COLO829 (cell line): Measurements from ENCODE around the gene FBXO31.
"Not testable (repeated sequence)": the region's sequence is repeated elsewhere in the genome, so short reads cannot be mapped to it uniquely, and the experiment has no call there.

Experiments used
- DNase-seq: peaks from one replicate; pipeline ENCODE4 v3.0.0; 2012; ENCODE audit warnings: low spot score

FBXO31 gene

GRCh38 chr16:87384875-87385167 is 1.2 kb upstream of the FBXO31 start:
- DNase-seq: not testable (repeated sequence)

GRCh38 chr16:87384162-87384874 is 742 bp upstream of the FBXO31 start:
- no peak for DNase-seq

GRCh38 chr16:87382023-87382785 is 1.4 kb downstream of the FBXO31 start:
- DNase-seq: no peak

GRCh38 chr16:87380881-87381280 is 2.7 kb downstream of the FBXO31 start:
- no peak for DNase-seq

- DNase-seq: no peak
Observed at GRCh38 chr16:87380403-87380802, 3.2 kb downstream of the FBXO31 start.

- not testable (repeated sequence) for DNase-seq
Observed at GRCh38 chr16:87379312-87379752, 4.2 kb downstream of the FBXO31 start.

- DNase-seq: no peak
Observed at GRCh38 chr16:87376660-87377059, 6.9 kb downstream of the FBXO31 start.

- DNase-seq: no peak
Observed at GRCh38 chr16:87375426-87376135, 8.0 kb downstream of the FBXO31 start.

GRCh38 chr16:87374313-87374712 is 9.3 kb downstream of the FBXO31 start:
- no peak for DNase-seq

GRCh38 chr16:87372305-87372704 is 11.3 kb downstream of the FBXO31 start:
- DNase-seq: no peak

- no peak for DNase-seq
Observed at GRCh38 chr16:87371261-87371866, 12.2 kb downstream of the FBXO31 start.

- DNase-seq: no peak
Observed at GRCh38 chr16:87369796-87370719, 13.5 kb downstream of the FBXO31 start.

- no peak for DNase-seq
Observed at GRCh38 chr16:87369117-87369765, 14.3 kb downstream of the FBXO31 start.

GRCh38 chr16:87368029-87368770 is 15.4 kb downstream of the FBXO31 start:
- DNase-seq: no peak

- DNase-seq: no peak
Observed at GRCh38 chr16:87367529-87367928, 16.0 kb downstream of the FBXO31 start.

- no peak for DNase-seq
Observed at GRCh38 chr16:87366930-87367329, 16.6 kb downstream of the FBXO31 start.

GRCh38 chr16:87366288-87366687 is 17.3 kb downstream of the FBXO31 start:
- DNase-seq: no peak

- DNase-seq: no peak
Observed at GRCh38 chr16:87365021-87365713, 18.4 kb downstream of the FBXO31 start.

GRCh38 chr16:87363771-87364455 is 19.7 kb downstream of the FBXO31 start:
- no peak for DNase-seq
